ENCODE measurements around the gene UBE2M.

DNA sequence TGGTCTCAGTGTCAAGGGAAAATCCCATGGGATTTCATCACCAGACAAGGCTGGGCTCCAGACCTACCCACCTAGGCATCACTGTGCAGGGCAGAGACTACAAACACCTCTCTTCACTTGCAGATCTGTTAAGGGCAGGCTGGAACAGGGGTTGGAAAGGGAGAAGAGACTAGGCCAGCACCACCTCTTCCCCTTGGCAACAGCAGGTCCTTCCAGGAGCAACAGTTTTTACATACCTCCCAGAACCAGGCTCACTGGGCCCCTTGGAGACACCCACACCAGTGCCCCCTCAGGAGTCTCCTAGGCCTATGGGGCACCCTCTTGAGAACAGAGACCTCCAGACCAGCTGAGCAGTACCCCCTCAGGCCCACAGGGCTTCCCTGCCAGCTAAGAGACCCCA, 2.5 kb upstream of the UBE2M start:
- TF ChIP-seq POLR2A (IDR thresholded peaks at IDR 0.05) (no peak), EP300 (IDR thresholded peaks at IDR 0.05) (no peak)
- TF ChIP-seq, protein P1, sequence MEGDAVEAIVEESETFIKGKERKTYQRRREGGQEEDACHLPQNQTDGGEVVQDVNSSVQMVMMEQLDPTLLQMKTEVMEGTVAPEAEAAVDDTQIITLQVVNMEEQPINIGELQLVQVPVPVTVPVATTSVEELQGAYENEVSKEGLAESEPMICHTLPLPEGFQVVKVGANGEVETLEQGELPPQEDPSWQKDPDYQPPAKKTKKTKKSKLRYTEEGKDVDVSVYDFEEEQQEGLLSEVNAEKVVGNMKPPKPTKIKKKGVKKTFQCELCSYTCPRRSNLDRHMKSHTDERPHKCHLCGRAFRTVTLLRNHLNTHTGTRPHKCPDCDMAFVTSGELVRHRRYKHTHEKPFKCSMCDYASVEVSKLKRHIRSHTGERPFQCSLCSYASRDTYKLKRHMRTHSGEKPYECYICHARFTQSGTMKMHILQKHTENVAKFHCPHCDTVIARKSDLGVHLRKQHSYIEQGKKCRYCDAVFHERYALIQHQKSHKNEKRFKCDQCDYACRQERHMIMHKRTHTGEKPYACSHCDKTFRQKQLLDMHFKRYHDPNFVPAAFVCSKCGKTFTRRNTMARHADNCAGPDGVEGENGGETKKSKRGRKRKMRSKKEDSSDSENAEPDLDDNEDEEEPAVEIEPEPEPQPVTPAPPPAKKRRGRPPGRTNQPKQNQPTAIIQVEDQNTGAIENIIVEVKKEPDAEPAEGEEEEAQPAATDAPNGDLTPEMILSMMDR (IDR thresholded peaks at IDR 0.05): no peak
